Small intestine (tissue), 7 donors: Measurements from ENCODE around the gene ST7. TPM values are rescaled to one million over a fixed set of nuclear protein-coding genes. Genes with fewer than 3 reads are reported as not detected.
"Not testable (repeated sequence)": the region's sequence is repeated elsewhere in the genome, so short reads cannot be mapped to it uniquely, and the experiment has no call there.

Source experiments
- DNase-seq, 2 donors: peaks; one replicate each; pipeline versions ENCODE4 v3.0.0 to v3.0.0-alpha.2; 2013
- FAIRE-seq: peaks from 2 replicates; lab custom pipeline; 2012; peaks lifted over from hg19 to GRCh38; lab: Jason Lieb, UNC
- H3K27ac ChIP-seq, 3 donors: one replicate each; pipeline ENCODE4 v1.5.1; 2013; ENCODE audit warnings: low read length in 2 of 3, mild to moderate bottlenecking in 2 of 3, control low read depth in 1 of 3, inconsistent platforms in 1 of 3, low read depth in 1 of 3, moderate library complexity in 1 of 3
- H3K27me3 ChIP-seq, 3 donors: one replicate each; pipeline ENCODE4 v1.6.1; 2013; ENCODE audit warnings: low read length in 3 of 3, inconsistent platforms in 1 of 3; ENCODE audit not compliant: control insufficient read depth in 3 of 3, insufficient read depth in 3 of 3
- H3K36me3 ChIP-seq, 3 donors: one replicate each; pipeline ENCODE4 v1.6.1; 2013; ENCODE audit warnings: low read length in 3 of 3, inconsistent platforms in 1 of 3, low read depth in 1 of 3, mild to moderate bottlenecking in 1 of 3, moderate library complexity in 1 of 3; ENCODE audit not compliant: control insufficient read depth in 3 of 3, insufficient read depth in 2 of 3
- H3K4me1 ChIP-seq, 3 donors: one replicate each; pipeline ENCODE4 v1.6.1; 2013; ENCODE audit warnings: low read length in 2 of 3, inconsistent platforms in 1 of 3, low read depth in 1 of 3, mild to moderate bottlenecking in 1 of 3, moderate library complexity in 1 of 3; ENCODE audit not compliant: control insufficient read depth in 3 of 3, insufficient read depth in 2 of 3
- H3K4me3 ChIP-seq, 3 donors: one replicate each; pipeline ENCODE4 v1.5.1; 2013; ENCODE audit warnings: low read length in 3 of 3, control low read depth in 1 of 3, inconsistent platforms in 1 of 3, low read depth in 1 of 3, mild to moderate bottlenecking in 1 of 3, moderate library complexity in 1 of 3
- H3K9me3 ChIP-seq, 2 donors: one replicate each; pipeline ENCODE4 v1.6.1; 2013; ENCODE audit warnings: low read depth in 1 of 2, low read length in 1 of 2; ENCODE audit not compliant: control insufficient read depth in 2 of 2, insufficient read depth in 1 of 2
- WGBS, 3 donors: extraction: QIAGEN DNeasy Blood & Tissue Kit; methylation state at CpG; one replicate each; pipeline ENCODE4 v1.1.7; 2013; 5-methylcytosine and 5-hydroxymethylcytosine counted together
- polyA plus RNA-seq, 4 donors: library from polyadenylated mRNA; stranded (reverse) in 3 of 4; unstranded in 1 of 4; fragments of 200-250 nt in 3 of 4; fragments of 120-200 nt in 1 of 4; gene quantifications; one replicate each; pipeline versions ENCODE4 v1.2.1 to v1.2.3, GENCODE V29; 2013
- donor health status: healthy with polysubstance abuse.
- donor health status: control.
- donor health status: control.
- donor health status: Bipolar disorder and iron deficiency.
- donor health status: healthy.

The ST7 gene
- polyA plus RNA-seq, 4 donors = 8.3 to 27.7 (median 13.0) TPM

DNA sequence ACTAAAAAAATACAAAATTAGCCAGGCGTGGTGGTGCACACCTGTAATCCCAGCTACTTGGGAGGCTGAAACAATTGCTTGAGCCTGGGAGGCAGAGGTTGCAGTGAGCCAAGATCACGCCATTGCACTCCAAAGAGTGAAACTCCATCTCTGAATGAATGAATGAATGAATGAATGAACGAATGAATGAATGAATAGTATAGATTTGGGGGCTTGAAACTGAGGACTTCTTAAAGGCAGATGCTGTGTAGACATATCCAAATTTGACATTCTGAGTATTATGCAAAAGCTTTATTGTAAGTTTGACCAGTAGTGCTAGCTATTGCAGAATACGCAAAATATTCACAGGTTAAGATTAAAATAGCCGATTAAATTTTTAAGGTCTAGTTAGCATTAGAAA lies 30.8 kb upstream of the ST7 start:
- H3K9me3 ChIP-seq = no peaks in the 10 kb centered on the region
- no peaks in the 10 kb centered on the region for H3K4me1 ChIP-seq
- H3K27ac ChIP-seq = no peak overlapping the region
- H3K36me3 ChIP-seq = peaks cover 0 to 6% (median 2%) of the 10 kb centered on the region in 3 donors
- FAIRE-seq (no peak), DNase-seq (no peak)
- H3K27me3 ChIP-seq = no peaks in the 10 kb centered on the region
- 69 to 77% (median 74%) methylated on average over 5 of the region's 5 CpGs for WGBS, 3 donors
- no peak overlapping the region for H3K4me3 ChIP-seq

DNA sequence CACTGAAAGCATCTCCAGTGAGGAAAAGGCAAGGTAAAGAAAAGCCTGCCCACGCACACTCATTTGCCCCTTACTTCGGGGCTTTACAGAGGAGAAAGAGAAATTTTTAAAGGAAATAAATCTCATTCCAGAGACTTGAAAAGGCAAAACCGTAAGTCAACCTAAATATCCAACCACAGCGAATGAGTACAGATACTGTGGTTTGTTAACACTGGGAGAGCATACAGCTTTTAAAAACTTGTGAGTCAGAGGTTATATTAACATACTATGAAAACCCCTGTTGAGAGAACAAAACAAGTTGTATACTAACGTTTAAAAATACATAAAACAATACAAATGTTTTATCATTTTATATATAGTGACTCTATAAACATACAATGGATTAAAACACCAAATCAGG lies 28.6 kb upstream of the ST7 start:
- 69 to 73% (median 70%) methylated on average over 5 of the region's 5 CpGs for whole genome bisulfite sequencing, 3 donors
- no peak for FAIRE-seq
- H3K4me3 ChIP-seq = no peak overlapping the region
- H3K27ac ChIP-seq = no peak overlapping the region
- H3K4me1 ChIP-seq = no peaks in the 10 kb centered on the region
- H3K27me3 ChIP-seq = no peaks in the 10 kb centered on the region
- no peak for DNase-seq
- H3K36me3 ChIP-seq = peaks cover 0 to 3% (median 0%) of the 10 kb centered on the region in 3 donors
- no peaks in the 10 kb centered on the region for H3K9me3 ChIP-seq

DNA sequence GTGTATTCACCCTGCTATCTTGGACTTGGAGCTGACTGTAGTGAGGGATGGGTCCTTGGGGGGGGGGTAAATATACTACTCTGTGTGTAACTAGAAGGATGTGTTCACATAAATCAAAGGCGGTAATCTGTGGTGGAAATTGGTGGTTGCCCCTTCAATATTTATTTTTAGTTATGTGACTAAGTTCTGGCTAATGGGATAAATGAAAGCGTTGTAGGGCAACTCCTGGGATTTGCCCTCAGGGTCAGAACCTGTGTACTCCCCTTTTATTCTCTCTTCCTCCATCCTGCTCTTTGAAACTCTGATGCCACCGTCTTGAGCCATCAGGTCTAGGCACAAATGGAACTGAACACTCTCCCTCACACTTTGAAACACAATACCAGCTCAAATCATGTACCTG lies 24.3 kb upstream of the ST7 start:
- no peak overlapping the region for H3K27ac ChIP-seq
- no peaks in the 10 kb centered on the region for H3K4me1 ChIP-seq
- DNase-seq (no peak), FAIRE-seq (no peak)
- no peaks in the 10 kb centered on the region for H3K9me3 ChIP-seq
- no peaks in the 10 kb centered on the region for H3K27me3 ChIP-seq
- no peaks in the 10 kb centered on the region for H3K36me3 ChIP-seq
- no peak overlapping the region for H3K4me3 ChIP-seq
- 63 to 76% (median 64%) methylated on average over 3 of the region's 3 CpGs for WGBS, 3 donors

DNA sequence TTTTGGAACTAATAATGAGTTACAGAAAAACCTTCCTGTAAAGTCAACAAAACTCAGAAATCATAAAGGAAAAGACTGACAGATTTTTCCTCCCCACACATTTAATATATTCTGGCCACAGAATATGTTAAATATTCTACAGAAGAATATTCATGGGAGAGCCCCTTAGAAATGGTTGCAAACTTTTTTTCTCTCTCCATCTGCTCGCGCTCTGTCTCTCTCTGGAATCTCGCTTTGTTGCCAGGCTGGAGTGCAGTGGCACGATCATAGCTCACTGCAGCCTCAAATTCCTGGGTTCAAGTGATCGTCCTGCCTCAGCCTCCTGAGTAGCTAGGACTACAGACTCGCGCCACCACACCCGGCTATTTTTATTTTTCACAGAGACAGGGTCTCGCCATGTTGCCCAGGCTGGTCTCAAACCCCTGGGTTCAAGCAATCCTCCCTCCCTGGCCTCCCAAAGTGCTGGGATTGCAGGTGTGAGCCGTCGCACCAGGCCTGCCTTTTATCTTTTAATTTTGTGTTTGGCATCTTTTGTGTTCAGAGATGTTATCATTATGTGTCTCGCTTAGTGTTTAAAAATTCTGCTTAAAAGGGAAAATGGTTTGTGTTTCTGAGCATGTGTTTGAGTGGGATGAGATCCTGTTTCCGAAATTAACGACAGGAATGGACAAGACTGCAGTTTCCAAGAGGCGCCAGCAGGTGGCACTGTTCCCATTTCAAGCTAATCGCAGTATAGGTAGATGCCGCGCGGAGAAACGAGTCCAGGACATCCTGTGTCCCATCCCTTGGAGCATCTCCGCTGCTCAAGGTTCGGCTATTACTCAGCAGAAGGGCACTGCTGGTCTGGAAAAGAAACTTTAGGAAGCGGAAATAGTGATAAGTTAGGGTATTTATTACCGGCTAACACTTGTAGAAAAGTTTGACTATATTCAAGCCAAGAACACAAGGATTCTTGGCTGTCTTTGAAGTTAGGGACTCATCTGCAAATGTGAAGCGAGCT lies 23.1 kb upstream of the ST7 start:
- Histone ChIP-seq H3K27me3 (no peaks in the 10 kb centered on the region), H3K36me3 (no peaks in the 10 kb centered on the region), H3K9me3 (no peaks in the 10 kb centered on the region), H3K4me1 (no peaks in the 10 kb centered on the region), H3K27ac (no peak overlapping the region), H3K4me3 (no peak overlapping the region)
- peak; percentile 70 to 79 for DNase-seq
- FAIRE-seq = no peak
- 33 to 37% (median 33%) methylated on average over 25 of the region's 25 CpGs for WGBS, 3 donors

DNA sequence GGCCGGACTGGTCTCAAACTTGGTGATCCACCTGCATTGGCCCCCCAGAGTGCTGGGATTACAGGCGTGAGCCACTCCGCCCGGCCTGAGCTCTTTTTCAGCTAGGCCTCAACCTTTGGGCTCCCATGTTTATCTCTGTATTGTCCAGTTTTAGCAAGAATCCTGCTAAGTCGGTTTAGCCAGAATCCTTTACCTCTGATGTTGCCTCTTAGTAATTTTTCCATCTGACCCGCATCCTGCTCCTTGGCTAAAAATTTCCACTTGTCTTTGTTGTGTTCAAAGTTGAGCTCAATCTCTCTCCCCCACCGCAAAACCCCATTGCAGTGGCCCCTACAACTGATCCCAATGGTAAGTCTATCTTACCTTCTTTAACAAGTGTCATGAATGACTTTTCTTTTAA lies 20.7 kb upstream of the ST7 start:
- no peak for FAIRE-seq
- no peak for DNase-seq
- Histone ChIP-seq H3K4me3 (no peak overlapping the region), H3K36me3 (no peaks in the 10 kb centered on the region), H3K27ac (no peak overlapping the region), H3K9me3 (no peaks in the 10 kb centered on the region), H3K27me3 (no peaks in the 10 kb centered on the region), H3K4me1 (no peaks in the 10 kb centered on the region)
- WGBS, 3 donors = 95 to 97% (median 96%) methylated on average over 7 of the region's 7 CpGs

DNA sequence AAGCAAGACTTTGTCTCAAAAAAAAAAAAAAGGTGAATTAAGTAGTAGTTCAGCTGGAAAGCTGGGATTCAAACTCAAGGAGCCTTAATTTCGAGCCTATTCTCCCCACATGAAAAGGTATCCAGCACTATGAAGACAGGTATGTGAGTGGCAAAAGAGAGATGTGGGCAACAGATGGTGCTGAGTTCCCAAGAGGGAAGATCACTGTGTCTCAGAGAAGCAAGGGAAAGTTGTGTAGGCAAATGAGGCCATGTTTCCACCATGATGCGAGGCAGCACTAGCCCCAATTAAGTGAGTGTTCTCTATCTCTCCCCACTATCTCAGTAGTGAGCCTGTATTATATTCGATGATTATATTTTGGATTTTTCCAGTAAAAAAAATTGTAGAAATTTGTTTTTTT lies 19.8 kb upstream of the ST7 start:
- Histone ChIP-seq H3K9me3 (no peaks in the 10 kb centered on the region), H3K4me1 (no peaks in the 10 kb centered on the region), H3K4me3 (no peak overlapping the region), H3K27ac (no peak overlapping the region), H3K27me3 (no peaks in the 10 kb centered on the region), H3K36me3 (no peaks in the 10 kb centered on the region)
- FAIRE-seq (no peak), DNase-seq (no peak)
- 81 to 97% (median 84%) methylated on average over 3 of the region's 3 CpGs for whole genome bisulfite sequencing, 3 donors

DNA sequence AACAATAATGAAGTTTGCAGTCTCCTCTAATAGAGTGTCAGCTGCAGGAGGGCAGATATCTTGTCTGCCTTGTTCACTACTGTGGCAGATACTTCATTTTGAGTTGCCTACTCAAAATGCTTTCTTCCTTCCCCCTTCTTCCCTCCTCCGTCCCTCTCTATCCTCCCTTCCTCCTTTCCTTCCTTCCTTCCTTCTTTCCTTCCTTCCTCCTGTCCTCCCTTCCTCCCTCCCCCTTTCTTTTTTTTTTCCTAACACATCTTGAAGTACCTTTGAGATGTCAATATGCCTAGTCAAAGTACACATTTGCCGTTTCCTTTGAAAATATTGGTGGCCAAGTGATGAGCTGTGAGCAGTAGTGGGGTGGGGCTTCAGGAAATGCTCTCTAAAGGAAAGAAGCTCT lies 18.7 kb upstream of the ST7 start:
- Histone ChIP-seq H3K27me3 (no peaks in the 10 kb centered on the region), H3K4me3 (no peak overlapping the region), H3K36me3 (no peaks in the 10 kb centered on the region), H3K4me1 (no peaks in the 10 kb centered on the region), H3K9me3 (no peaks in the 10 kb centered on the region), H3K27ac (no peak overlapping the region)
- WGBS, 3 donors = 58 to 66% (median 62%) methylated on average over 2 of the region's 2 CpGs
- FAIRE-seq = no peak
- no peak for DNase-seq

DNA sequence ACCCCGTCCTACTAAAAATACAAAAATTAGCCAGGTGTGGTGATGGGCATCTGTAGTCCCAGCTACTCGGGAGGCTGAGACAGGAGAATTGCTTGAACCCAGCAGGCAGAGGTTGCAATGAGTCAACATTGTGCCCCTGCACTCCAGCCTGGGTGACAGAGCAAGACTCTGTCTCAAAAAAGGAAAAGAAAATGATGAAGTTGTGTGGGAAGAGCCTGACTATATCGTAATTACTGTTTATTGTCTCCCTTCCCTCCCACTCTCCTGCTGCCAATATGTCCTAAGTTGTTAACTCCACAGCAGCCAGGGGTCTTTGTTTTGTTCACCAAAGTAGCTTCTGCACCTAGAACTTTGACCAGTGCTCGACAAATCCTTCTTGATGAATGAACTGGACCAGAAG lies 16.5 kb upstream of the ST7 start:
- not testable (repeated sequence) for DNase-seq, H3K27ac ChIP-seq, H3K9me3 ChIP-seq, H3K4me3 ChIP-seq, H3K36me3 ChIP-seq, FAIRE-seq, H3K4me1 ChIP-seq, H3K27me3 ChIP-seq
- 69 to 76% (median 72%) methylated on average over 4 of the region's 4 CpGs for WGBS, 3 donors
